Lower leg skin (tissue), 3 donors: ENCODE measurements around the gene KCND2.

Experiments
- POLR2A ChIP-seq, 2 donors: fragments of 450-650 bp; IDR thresholded peaks; one replicate each; pipeline ENCODE4 v1.6.1; 2016 to 2017; ENCODE audit warnings: antibody characterized with exemption in 2 of 2, mild to moderate bottlenecking in 1 of 2, moderate library complexity in 1 of 2
- TF ChIP-seq, protein P1 (sequence below), 3 donors: fragments of 450-650 bp; IDR thresholded peaks; one replicate each; pipeline ENCODE4 v1.5.1; 2016; ENCODE audit warnings: antibody characterized with exemption in 3 of 3, mild to moderate bottlenecking in 3 of 3, moderate library complexity in 2 of 3

DNA sequence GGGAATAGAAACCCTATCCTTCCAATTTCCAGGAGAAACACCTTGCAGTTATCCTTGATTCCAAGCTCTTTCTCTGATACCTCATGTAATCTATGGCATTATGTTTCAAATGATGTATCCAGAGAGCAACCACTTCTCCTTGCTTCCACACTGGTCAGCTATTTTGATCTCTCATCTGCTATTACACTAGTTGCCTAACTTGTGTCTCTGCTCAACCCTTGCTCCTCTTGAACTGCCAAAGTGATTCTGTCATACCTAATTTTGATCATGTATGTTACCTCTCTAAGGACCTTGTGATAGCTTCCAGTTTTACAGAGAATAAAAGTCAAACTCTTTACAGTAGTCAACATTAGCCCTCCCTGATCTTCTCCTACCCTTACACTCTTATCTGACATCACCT lies 90.4 kb downstream of the KCND2 start:
- TF ChIP-seq, protein P1, sequence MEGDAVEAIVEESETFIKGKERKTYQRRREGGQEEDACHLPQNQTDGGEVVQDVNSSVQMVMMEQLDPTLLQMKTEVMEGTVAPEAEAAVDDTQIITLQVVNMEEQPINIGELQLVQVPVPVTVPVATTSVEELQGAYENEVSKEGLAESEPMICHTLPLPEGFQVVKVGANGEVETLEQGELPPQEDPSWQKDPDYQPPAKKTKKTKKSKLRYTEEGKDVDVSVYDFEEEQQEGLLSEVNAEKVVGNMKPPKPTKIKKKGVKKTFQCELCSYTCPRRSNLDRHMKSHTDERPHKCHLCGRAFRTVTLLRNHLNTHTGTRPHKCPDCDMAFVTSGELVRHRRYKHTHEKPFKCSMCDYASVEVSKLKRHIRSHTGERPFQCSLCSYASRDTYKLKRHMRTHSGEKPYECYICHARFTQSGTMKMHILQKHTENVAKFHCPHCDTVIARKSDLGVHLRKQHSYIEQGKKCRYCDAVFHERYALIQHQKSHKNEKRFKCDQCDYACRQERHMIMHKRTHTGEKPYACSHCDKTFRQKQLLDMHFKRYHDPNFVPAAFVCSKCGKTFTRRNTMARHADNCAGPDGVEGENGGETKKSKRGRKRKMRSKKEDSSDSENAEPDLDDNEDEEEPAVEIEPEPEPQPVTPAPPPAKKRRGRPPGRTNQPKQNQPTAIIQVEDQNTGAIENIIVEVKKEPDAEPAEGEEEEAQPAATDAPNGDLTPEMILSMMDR (IDR thresholded peaks at IDR 0.05): no peak
- no peak for TF ChIP-seq POLR2A (IDR thresholded peaks at IDR 0.05)
